HUES6 (cell line): ENCODE measurements around the gene IGFBP3.
"Not testable (repeated sequence)": the region's sequence is repeated elsewhere in the genome, so short reads cannot be mapped to it uniquely, and the experiment has no call there.

Experiments
- H3K27ac ChIP-seq: 2 replicates; pipeline ENCODE4 v1.7.0; 2013; ENCODE audit warnings: low read depth, mild to moderate bottlenecking, low read length, inconsistent platforms
- H3K27me3 ChIP-seq: 2 replicates; pipeline ENCODE4 v1.6.1; 2013; ENCODE audit warnings: low read length; ENCODE audit not compliant: control insufficient read depth, insufficient read depth
- H3K36me3 ChIP-seq: 2 replicates; pipeline ENCODE4 v1.6.1; 2013; ENCODE audit warnings: low read length; ENCODE audit not compliant: control insufficient read depth, insufficient read depth
- H3K4me1 ChIP-seq: 2 replicates; pipeline ENCODE4 v1.6.1; 2013; ENCODE audit warnings: low read length; ENCODE audit not compliant: control insufficient read depth, insufficient read depth
- H3K4me3 ChIP-seq: 2 replicates; pipeline ENCODE4 v1.5.1; 2013; ENCODE audit warnings: low read depth, low read length
- H3K9ac ChIP-seq: one replicate; pipeline ENCODE4 v1.6.1; 2013; ENCODE audit warnings: mild to moderate bottlenecking, low read length
- H3K9me3 ChIP-seq: 2 replicates; pipeline ENCODE4 v1.6.1; 2013; ENCODE audit warnings: low read depth, low read length; ENCODE audit not compliant: control insufficient read depth, insufficient read depth

IGFBP3 gene

DNA sequence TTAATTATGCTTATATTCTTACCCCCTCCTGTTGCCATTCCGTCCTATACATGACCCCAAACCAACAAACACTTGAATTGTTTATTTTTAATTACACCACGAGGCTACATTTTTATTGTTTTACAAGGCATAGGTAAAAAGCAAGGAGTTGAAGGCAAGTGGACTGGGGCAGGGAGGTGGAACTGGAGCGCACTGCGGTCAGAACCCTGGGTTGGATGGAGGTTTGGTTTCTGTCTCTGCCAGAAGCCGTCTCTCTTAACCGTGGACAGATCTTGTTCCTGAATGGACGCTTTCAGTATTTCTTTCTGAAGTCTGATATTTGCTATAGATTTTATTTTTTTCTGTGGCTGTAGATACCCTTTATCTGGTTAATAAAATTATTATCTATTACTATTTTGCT is 19.9 kb upstream of the IGFBP3 start:
- Histone ChIP-seq H3K4me1 (no peaks in the 10 kb centered on the region), H3K27me3 (no peaks in the 10 kb centered on the region), H3K27ac (no peak overlapping the region), H3K4me3 (no peak overlapping the region), H3K9ac (no peak overlapping the region), H3K9me3 (no peaks in the 10 kb centered on the region), H3K36me3 (no peaks in the 10 kb centered on the region)

DNA sequence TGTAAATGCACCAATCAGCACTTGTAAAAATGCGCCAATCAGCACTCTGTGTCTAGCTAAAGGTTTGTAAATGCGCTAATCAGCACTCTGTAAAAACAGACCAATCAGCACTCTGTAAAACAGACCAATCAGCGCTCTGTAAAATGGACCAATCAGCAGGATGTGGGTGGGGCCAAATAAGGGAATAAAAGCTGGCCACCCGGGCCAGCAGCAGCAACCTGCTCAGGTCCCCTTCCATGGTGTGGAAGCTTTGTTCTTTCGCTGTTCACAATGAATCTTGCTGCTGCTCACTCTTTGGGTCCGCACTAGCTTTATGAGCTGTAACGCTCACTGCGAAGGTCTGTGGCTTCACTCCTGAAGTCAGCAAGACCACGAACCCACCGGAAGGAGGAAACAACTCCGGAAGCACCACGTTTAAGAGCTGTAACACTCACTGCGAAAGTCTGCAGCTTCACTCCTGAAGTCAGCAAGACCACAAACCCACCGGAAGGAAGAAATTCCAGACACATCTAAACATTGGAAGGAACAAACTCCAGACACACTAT is 19.2 kb upstream of the IGFBP3 start:
- not testable (repeated sequence) for H3K27ac ChIP-seq, H3K36me3 ChIP-seq, H3K9ac ChIP-seq, H3K9me3 ChIP-seq, H3K4me1 ChIP-seq, H3K4me3 ChIP-seq, H3K27me3 ChIP-seq

DNA sequence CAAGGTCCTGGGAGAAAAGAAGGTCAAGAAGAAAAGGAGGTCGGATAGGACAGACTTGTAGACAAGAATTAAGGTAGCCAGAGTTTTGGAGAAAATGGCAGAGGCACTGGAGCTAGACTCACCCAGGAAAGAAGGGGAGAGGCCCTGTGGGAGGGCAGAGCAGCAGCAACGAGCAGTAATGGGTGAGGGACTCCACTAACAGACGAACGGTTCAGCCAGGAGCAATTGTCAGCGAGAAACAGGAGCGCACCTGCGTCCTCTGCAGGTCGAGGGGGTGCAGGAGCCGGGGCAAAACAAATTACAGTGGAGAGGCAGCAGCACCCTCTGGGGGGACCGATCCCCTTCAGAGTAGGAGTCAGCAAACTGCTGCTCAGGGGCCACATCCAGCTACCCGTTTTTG is 18.5 kb upstream of the IGFBP3 start:
- H3K9me3 ChIP-seq: no peaks in the 10 kb centered on the region
- H3K27me3 ChIP-seq: no peaks in the 10 kb centered on the region
- no peaks in the 10 kb centered on the region for H3K36me3 ChIP-seq
- no peak overlapping the region for H3K4me3 ChIP-seq
- no peak overlapping the region for H3K27ac ChIP-seq
- no peaks in the 10 kb centered on the region for H3K4me1 ChIP-seq
- H3K9ac ChIP-seq: no peak overlapping the region

DNA sequence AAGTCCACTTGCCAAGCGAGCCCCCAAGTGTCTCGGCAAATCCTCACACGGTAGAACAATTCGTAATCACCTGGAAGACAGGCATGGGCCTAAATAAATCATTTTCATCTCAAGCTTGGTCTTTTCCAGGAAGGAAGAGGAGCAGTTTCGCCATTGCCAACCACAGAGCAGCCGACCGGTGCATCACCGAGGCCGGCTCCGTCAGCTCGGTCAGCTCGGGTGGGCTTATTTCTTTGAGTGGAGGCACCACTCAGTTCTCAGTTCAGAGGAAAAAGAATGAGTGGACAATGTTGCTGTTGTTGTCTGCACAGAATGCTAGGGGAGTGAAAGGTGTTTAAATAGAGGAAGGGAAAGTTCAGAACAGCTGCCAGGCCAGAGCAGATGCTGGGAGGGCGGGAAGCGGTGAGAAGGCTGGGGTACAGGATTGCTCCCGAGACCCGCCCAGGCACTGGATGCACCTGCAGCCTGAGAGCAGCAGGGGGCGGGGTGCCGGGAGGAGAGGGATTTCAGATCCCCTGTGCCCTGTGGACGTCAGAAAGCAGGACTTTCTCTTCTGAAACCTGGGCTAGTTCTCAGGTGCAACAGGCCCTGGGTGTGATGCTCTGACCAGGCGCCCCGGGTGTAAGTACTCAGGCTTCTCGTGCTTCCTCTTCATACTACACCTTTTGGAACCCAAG is 17.7 kb upstream of the IGFBP3 start:
- H3K27me3 ChIP-seq: no peaks in the 10 kb centered on the region
- H3K27ac ChIP-seq: no peak overlapping the region
- no peaks in the 10 kb centered on the region for H3K36me3 ChIP-seq
- H3K9me3 ChIP-seq: no peaks in the 10 kb centered on the region
- H3K4me1 ChIP-seq: no peaks in the 10 kb centered on the region
- H3K4me3 ChIP-seq: no peak overlapping the region
- no peak overlapping the region for H3K9ac ChIP-seq

DNA sequence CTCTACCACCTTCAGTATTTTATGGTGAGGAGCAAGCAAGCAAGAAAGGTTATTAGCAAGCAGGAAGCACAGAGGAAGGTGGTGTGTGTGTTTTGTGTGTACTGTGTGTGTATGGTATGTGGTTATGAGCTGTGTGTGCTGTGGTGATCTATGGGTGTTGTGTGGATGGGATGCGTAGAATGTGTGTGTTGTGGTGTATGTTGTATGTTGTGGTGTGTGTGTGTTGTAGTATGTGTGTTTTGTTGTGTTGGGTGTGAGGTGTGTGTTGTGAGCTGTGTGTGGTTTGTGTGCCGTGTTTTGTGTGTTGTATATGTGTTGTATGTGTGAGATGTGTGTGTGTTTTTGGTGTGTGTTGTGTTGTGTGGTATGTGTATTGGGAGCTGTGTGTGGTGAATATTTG is 16.8 kb upstream of the IGFBP3 start:
- Histone ChIP-seq H3K27ac (no peak overlapping the region), H3K36me3 (no peaks in the 10 kb centered on the region), H3K4me1 (no peaks in the 10 kb centered on the region)

DNA sequence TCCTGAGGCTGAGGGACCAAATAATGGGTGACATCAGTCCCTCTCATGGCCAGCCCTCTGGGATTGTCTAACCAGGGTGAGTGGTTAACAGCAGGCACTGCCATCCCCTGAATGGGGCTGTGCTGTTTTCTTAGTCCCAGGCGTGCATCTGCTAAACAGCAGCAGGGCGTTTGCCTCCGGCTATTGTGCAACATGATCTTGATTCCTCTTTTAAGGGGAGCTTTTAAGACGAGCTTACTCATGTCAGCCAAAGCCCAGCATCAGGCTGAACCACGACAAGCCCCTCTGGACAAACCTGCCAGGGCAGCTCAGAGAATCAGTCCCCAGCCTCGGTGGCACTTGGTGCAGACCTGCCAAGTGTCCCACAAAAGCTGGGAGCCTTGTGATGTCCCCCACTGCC is 16.2 kb upstream of the IGFBP3 start:
- no peak overlapping the region for H3K4me3 ChIP-seq
- no peak overlapping the region for H3K27ac ChIP-seq
- no peak overlapping the region for H3K9ac ChIP-seq
- no peaks in the 10 kb centered on the region for H3K36me3 ChIP-seq
- H3K27me3 ChIP-seq: no peaks in the 10 kb centered on the region
- no peaks in the 10 kb centered on the region for H3K9me3 ChIP-seq
- H3K4me1 ChIP-seq: no peaks in the 10 kb centered on the region

More for the DNA sequence above, 16.8 kb upstream of the IGFBP3 start:
- Histone ChIP-seq H3K9me3 (no peaks in the 10 kb centered on the region), H3K4me3 (no peak overlapping the region), H3K27me3 (no peaks in the 10 kb centered on the region), H3K9ac (no peak overlapping the region)

DNA sequence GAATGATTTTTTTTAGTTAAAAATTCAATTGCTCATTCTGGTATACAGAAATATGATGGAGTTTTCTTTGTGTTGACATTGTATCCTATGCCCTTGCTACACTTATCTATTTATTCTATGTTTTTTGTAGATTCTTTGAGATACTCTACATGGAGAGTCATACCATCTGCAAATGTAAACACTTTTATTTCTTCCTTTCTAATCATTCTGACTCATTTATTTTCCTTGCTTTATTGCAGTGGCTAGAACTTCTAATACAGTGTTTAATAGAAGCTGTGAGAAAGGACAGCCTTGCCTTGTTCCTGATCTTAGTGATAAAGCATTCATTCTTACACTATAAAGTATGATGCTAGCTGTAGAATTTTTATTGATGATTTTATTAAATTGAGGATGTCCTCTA is 9.9 kb upstream of the IGFBP3 start:
- H3K27me3 ChIP-seq: no peaks in the 10 kb centered on the region
- no peak overlapping the region for H3K27ac ChIP-seq
- no peaks in the 10 kb centered on the region for H3K9me3 ChIP-seq
- no peaks in the 10 kb centered on the region for H3K36me3 ChIP-seq
- H3K4me1 ChIP-seq: no peaks in the 10 kb centered on the region
- H3K9ac ChIP-seq: no peak overlapping the region
- no peak overlapping the region for H3K4me3 ChIP-seq

DNA sequence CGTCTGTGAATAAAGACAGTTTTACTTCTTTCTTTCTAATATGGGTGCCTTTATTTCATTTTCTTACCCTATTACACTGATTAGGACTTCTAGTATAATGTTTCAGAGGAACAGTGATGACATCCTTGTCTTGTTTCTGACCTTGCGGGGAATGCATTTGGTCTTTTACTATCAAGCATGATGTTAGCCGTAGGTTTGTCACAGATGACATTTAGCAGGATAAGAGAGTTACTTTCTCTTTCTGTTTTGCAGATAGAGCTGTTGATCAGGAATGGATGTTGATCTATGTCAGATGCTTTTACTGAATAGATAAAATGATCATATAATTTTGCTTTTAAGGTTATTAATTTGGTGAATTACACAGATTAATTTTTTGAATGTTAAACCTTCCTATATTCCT is 6.6 kb upstream of the IGFBP3 start:
- Histone ChIP-seq H3K27me3 (peaks cover 25% of the 10 kb centered on the region), H3K27ac (no peak overlapping the region), H3K4me3 (no peak overlapping the region), H3K9ac (no peak overlapping the region), H3K36me3 (no peaks in the 10 kb centered on the region), H3K4me1 (peaks cover 19% of the 10 kb centered on the region), H3K9me3 (no peaks in the 10 kb centered on the region)

DNA sequence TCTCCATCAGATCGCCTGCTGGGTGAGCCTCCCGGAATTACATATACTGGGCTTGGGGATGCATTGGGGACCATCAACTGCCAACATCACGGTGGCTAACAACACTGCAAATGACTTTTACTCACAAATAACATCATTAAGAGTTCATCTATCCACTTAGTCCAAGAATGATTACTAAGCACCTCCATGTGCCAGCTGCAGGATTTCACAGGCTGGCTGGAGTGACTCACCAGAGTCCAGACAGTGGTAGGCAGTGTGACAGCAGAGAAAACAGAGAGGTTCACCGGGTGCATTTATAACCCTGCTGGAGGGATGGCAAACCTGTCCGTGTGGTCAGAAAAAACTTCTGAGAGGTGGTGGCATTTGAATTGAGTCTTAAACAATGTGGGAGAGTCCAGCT is 3.2 kb upstream of the IGFBP3 start:
- H3K4me3 ChIP-seq: no peak overlapping the region
- H3K27me3 ChIP-seq: peaks cover 60% of the 10 kb centered on the region
- H3K27ac ChIP-seq: no peak overlapping the region
- peaks cover 30% of the 10 kb centered on the region for H3K4me1 ChIP-seq
- no peaks in the 10 kb centered on the region for H3K9me3 ChIP-seq
- no peak overlapping the region for H3K9ac ChIP-seq
- no peaks in the 10 kb centered on the region for H3K36me3 ChIP-seq

DNA sequence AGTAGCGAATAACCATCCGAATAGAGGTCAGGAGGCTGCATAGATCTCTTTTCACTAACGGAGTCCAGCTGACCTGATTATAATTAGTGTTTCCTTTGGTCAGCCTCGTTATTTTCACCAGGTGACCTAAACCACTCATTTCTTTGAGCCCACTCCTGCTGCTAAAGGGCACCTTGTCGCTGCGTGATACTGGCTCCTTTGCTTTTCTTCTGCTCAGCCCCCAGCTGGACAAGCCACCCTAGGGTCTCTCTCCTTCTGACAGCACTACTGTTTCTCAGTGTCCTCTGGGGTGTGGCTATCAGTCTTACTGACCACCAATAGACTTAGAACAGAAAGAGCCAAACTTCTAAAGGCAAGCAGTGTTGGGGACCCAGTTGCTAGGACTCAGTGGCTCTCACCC is 2.7 kb upstream of the IGFBP3 start:
- Histone ChIP-seq H3K9me3 (no peaks in the 10 kb centered on the region), H3K4me1 (peaks cover 30% of the 10 kb centered on the region), H3K36me3 (no peaks in the 10 kb centered on the region), H3K27me3 (peaks cover 64% of the 10 kb centered on the region), H3K9ac (no peak overlapping the region), H3K4me3 (peak overlapping the region; percentile 74), H3K27ac (no peak overlapping the region)

DNA sequence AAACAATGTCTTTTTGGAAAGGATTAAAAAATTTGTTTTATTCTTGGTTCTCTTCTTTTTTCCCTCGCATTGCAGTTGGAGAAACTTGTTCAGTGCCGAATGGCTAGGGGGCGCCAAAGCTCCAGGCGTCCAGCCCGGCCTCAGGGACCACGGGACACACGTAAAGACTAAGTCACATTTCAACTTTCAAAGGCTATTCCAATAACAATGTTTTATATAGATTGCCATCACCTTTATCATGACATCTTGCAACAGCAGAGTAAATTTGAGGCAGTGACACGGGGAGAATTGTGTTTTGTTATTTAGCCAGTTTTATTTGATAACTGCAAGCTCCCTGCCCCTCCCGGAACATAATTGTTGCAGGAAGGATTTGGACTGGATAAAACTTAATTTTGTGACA is 2.2 kb upstream of the IGFBP3 start:
- Histone ChIP-seq H3K4me1 (peaks cover 30% of the 10 kb centered on the region), H3K4me3 (peak overlapping the region; percentile 74), H3K9ac (no peak overlapping the region), H3K27ac (no peak overlapping the region), H3K9me3 (no peaks in the 10 kb centered on the region), H3K27me3 (peaks cover 69% of the 10 kb centered on the region), H3K36me3 (no peaks in the 10 kb centered on the region)
